TTC549 (cell line): ENCODE results near the gene CLCNKB.
"Not testable (repeated sequence)": the region's sequence is repeated elsewhere in the genome, so short reads cannot be mapped to it uniquely, and the experiment has no call there.

ENCODE experiments used
- FAIRE-seq: peaks from 2 replicates; lab custom pipeline; 2012; peaks lifted over from hg19 to GRCh38; lab: Jason Lieb, UNC

CLCNKB gene

GRCh38 chr1:16015491-16015890, 28.1 kb upstream of the CLCNKB start:
- FAIRE-seq, result no peak

GRCh38 chr1:16015960-16016901, 27.4 kb upstream of the CLCNKB start:
- no peak for FAIRE-seq

- FAIRE-seq, result no peak
Measured at GRCh38 chr1:16017076-16017460, 26.5 kb upstream of the CLCNKB start.

GRCh38 chr1:16017461-16018303, 25.9 kb upstream of the CLCNKB start, which contains the start of gene HSPB7:
HSPB7 (minus strand) TSS chr1:16018043; CDS start chr1:16017963, 80 bp downstream.
- no peak for FAIRE-seq

DNA sequence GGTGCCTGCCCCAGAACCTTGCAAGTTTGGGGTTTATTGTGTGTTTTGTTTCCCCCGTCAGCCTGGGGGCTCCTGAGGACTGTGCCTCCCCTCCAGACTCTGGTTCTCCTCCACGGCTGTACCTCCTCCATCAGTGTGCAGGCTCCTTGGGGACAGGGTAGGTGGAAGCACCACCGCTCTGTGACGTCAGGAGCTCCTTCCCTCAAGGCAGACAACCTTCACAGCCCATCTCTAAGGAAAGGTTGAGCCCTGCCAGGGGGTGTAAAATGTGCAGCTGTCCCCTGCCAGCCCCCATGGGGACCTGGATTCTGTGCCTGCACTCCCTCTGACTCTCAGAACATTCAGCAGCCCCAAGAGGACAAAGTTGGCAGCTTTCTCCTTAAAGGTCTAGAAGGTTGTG, 25.3 kb upstream of the CLCNKB start:
- FAIRE-seq, result no peak

DNA sequence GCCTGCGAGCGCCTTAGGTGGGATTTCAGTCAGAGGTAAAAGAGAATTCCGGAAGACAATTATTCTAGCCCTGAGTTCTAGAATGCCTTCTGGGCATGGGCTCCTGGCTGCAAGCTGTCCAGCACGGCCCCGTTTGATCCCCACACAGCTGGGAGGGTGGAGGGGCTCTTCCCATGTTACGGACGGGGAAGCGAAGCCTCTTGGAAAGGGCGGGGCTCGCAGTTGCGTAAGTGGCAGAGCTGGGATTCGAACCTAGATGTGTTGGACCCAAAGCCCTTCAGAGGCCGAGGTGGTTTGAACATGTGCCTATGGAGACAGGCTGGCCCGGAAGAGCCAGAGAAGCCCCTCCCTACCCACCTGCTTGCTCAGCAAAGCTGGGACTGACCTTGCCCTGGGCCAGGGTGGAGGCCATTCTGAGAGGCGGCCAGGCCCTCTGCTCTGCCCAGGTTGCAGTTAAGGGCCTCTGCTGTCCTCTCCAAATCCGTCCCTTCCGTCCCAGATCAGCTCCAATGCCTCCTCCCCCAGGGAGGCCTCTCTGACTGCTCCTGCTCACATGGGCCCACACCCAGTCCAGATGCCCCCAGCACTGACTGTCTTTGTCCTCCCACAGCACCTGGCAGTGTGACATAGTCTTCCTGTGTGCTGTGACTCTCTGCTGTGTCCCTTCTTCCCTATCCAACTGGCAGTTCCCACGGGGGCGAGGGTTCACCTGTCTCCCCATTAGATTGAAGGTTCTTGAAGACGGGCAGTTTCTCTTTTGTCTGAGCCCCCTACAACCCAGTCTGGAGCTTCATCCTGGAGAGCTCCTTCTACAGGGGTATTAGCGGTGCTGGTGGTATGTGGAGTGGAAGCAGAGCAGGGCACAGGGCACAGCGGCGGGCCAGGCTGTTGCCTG, 24.6 kb upstream of the CLCNKB start:
- FAIRE-seq, result no peak

DNA sequence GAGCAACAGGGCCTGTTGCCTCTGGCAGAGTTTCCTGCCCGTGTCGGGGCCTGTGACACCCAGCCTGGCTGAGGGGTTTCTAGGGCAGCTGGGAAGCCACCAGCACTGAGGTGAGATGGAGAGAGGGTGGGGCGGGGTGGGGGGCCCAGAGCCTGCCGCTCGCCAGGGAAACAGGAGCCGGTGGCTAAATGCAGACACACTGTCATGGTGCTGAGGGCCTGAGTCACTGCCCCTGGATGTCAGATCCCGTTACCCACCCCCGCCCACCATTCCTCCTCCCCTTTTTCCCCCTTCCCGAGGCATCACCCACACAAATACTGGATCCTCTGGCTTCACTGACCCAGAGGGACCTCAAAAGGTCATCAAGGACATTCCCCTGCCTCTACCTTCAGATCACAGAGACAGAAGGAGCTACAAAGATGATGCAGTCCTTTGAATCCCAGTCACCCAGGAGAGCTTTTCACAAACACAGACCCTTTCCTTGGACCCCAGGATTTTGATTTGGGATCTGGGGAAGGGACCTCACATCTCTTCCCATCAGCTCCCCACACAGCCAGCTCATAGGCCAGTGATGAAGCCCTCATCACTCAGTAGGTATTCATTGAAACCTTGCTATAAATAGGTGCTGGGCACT, 23.8 kb upstream of the CLCNKB start:
- FAIRE-seq, result no peak

- FAIRE-seq, result no peak
Measured at GRCh38 chr1:16020325-16020724, 23.3 kb upstream of the CLCNKB start.

GRCh38 chr1:16020878-16021277, 22.7 kb upstream of the CLCNKB start:
- not testable (repeated sequence) for FAIRE-seq

DNA sequence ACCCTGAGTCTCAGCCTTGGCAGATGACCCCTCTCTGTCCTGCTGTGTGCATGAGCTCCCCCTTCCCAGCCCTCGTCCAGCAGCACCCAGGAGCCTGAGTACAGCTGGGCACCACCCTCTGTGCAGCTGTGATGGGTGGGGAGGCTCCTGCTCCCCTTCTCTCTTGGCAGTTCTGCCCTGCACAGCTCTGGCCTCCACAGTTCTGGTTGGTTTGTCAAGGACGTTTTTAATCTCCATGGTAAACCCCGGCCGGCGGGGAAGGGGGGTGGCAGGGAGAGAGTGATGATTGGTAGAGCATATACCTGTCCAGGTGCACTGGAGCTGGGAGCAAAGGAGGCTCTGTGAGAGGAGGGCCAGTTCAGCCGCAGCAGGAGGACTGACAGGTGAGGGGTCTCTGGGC, 21.9 kb upstream of the CLCNKB start, which contains the start of gene CLCNKA:
TSS of gene CLCNKA (plus strand) at position 356 of the 400 bp plus-strand sequence. CDS start 584 bp downstream, outside the sequence.
- FAIRE-seq, result no peak

- FAIRE-seq, result no peak
Measured at GRCh38 chr1:16022393-16022792, 21.2 kb upstream of the CLCNKB start.

DNA sequence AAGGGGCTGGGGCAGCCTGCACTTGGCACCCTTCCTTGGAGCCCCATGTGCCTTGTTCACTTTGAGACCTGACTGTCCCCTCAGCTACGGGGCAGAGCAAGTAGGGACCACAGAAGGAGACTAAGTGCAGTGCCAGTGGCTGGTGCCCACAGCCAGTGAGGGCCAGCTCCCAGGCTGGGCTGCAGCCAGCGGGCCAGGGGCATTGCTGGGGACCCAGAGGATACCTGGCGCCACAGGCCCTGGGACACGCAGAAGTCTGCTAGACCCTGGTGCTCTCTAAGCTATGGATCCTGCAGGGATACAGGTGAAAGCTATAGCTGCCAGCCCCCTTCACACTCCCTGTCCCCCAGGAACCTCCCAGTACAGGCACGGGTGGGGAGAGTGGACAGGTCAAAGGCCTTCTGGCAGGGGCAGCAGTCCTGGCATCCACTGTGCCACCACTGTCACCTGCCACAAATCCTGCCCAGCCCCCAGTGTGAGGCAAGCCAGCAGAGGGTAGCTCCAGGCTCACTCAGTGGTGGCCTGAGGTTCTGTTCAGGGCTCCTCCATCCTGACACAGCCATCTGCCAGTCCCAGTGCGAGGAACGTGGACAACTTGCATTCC, 20.4 kb upstream of the CLCNKB start:
- no peak for FAIRE-seq

DNA sequence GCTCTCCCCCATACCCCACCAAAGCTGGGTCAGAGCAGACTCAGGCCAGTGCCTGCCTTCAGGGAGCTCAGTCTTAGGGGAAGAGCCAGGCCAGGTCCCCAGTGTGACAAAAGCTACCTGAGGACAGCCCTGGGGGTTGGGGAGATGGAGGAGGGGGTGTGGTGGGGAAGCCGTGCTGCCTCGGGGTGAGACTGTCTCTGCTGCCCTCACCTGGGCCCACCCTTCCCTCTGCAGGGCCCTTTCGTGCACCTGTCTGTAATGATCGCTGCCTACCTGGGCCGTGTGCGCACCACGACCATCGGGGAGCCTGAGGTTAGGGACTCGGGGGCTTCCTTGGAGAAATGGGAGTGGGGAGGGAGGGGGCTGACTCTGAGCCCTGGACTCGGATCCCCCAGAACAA, 17.3 kb upstream of the CLCNKB start:
- not testable (repeated sequence) for FAIRE-seq

GRCh38 chr1:16026723-16027484, 16.7 kb upstream of the CLCNKB start:
- FAIRE-seq, result no peak

GRCh38 chr1:16028237-16029002, 15.2 kb upstream of the CLCNKB start:
- FAIRE-seq, result no peak

- FAIRE-seq, result not testable (repeated sequence)
Measured at GRCh38 chr1:16029003-16029268, 14.6 kb upstream of the CLCNKB start.

- FAIRE-seq, result no peak
Measured at GRCh38 chr1:16029288-16029687, 14.3 kb upstream of the CLCNKB start.

DNA sequence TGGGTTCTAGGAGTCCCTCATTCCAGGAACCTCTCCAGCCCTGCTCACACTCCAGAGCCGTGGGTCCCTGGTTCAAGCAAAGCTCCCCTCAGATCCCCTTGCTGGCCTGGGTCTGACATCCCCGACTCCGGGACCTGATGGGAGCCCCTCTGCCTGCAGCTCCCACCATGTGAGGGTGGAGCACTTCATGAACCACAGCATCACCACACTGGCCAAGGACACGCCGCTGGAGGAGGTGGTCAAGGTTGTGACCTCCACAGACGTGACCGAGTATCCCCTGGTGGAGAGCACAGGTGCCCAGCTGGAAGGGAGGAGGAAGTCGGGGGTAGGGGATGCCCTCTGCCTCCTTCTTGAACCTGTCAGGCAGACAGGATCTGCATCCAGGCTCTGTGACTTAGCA, 12.0 kb upstream of the CLCNKB start:
- FAIRE-seq, result no peak

GRCh38 chr1:16032388-16033102, 11.0 kb upstream of the CLCNKB start:
- peak; percentile 3 for FAIRE-seq
